ENCODE results near the gene ZNF14.
"Not testable (repeated sequence)": the region's sequence is repeated elsewhere in the genome, so short reads cannot be mapped to it uniquely, and the experiment has no call there.

ZNF14 gene

GRCh38 chr19:19746286-19747213, 13.6 kb upstream of the ZNF14 start:
- DNase-seq = no peak

- DNase-seq = no peak
Measured at GRCh38 chr19:19745496-19746285, 12.8 kb upstream of the ZNF14 start.

GRCh38 chr19:19744641-19745040, 11.7 kb upstream of the ZNF14 start:
- DNase-seq = no peak

- DNase-seq = not testable (repeated sequence)
Measured at GRCh38 chr19:19743921-19744320, 11.0 kb upstream of the ZNF14 start.

GRCh38 chr19:19743176-19743575, 10.3 kb upstream of the ZNF14 start:
- DNase-seq = no peak

GRCh38 chr19:19742773-19743172, 9.9 kb upstream of the ZNF14 start:
- no peak for DNase-seq

GRCh38 chr19:19741184-19741583, 8.3 kb upstream of the ZNF14 start:
- DNase-seq = no peak

- no peak for DNase-seq
Measured at GRCh38 chr19:19740755-19741154, 7.8 kb upstream of the ZNF14 start.

- DNase-seq = no peak
Measured at GRCh38 chr19:19738564-19738963, 5.7 kb upstream of the ZNF14 start.

GRCh38 chr19:19737559-19738332, 4.8 kb upstream of the ZNF14 start:
- DNase-seq = no peak

- no peak for DNase-seq
Measured at GRCh38 chr19:19721896-19722295, 11.0 kb downstream of the ZNF14 start.

- no peak for DNase-seq
Measured at GRCh38 chr19:19719798-19720197, 13.1 kb downstream of the ZNF14 start.

GRCh38 chr19:19711934-19712828, 20.7 kb downstream of the ZNF14 start:
- no peak for DNase-seq

- no peak for DNase-seq
Measured at GRCh38 chr19:19711306-19711933, 21.5 kb downstream of the ZNF14 start.

GRCh38 chr19:19710506-19710905, 22.4 kb downstream of the ZNF14 start:
- no peak for DNase-seq

- DNase-seq = no peak
Measured at GRCh38 chr19:19704836-19705235, 28.1 kb downstream of the ZNF14 start.

GRCh38 chr19:19700493-19700892, 32.4 kb downstream of the ZNF14 start:
- DNase-seq = not testable (repeated sequence)

- DNase-seq = no peak
Measured at GRCh38 chr19:19697589-19697988, 35.3 kb downstream of the ZNF14 start.

- DNase-seq = no peak
Measured at GRCh38 chr19:19696386-19696785, 36.5 kb downstream of the ZNF14 start.

GRCh38 chr19:19691683-19692082, 41.2 kb downstream of the ZNF14 start:
- DNase-seq = no peak

GRCh38 chr19:19689023-19689422, 43.9 kb downstream of the ZNF14 start:
- DNase-seq = not testable (repeated sequence)

Data from inflammatory macrophage (primary cell).